ENCODE results near the gene PPFIA3. TPM values are rescaled to one million over a fixed set of nuclear protein-coding genes. Genes with fewer than 3 reads are reported as not detected.

The PPFIA3 gene
- total and polyA plus RNA-seq, 2 of the 8 experiments (the other 6 are each of a cell fraction or from before 2014, with no cell fraction given), result 15.9 to 25.3 TPM

DNA sequence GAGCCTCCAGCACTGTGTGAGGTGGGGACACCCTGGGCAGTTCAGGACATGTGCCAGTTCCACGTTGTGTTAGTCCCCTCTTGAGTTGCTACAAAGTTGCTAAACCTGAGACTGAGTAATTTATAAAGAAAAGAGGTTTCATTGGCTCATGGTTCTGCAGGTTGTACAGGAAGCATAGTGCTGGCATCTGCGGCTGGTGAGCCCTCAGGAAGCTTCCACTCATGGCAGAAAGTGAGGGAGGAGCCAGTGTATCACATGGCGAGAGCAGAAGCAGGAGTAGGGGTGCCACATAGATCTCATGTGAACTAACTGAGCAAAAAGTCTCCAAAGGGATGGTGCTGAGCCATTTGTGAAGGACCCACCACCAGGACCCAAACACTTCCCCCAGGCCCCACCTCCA lies 71.4 kb downstream of the PPFIA3 start (continued):
- TF ChIP-seq CBX5 (IDR thresholded peaks at IDR 0.05; ENCODE audit: low read depth, low read length) (no peak), POLR2A (IDR thresholded peaks at IDR 0.05; ENCODE audit: control extremely low read depth in 1 of 2, low read depth in 2 of 2, low read length in 2 of 2) (no peak), NANOG (IDR thresholded peaks at IDR 0.05; ENCODE audit: insufficient read depth, low read depth, low read length, poor library complexity, severe bottlenecking) (no peak), POU5F1 (IDR thresholded peaks at IDR 0.05; ENCODE audit: low read depth, low read length) (no peak), JUN (IDR thresholded peaks at IDR 0.05; ENCODE audit: low read depth, low read length) (no peak)
- TF ChIP-seq, protein P1, sequence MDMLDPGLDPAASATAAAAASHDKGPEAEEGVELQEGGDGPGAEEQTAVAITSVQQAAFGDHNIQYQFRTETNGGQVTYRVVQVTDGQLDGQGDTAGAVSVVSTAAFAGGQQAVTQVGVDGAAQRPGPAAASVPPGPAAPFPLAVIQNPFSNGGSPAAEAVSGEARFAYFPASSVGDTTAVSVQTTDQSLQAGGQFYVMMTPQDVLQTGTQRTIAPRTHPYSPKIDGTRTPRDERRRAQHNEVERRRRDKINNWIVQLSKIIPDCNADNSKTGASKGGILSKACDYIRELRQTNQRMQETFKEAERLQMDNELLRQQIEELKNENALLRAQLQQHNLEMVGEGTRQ (IDR thresholded peaks at IDR 0.05; ENCODE audit: low read length), result no peak

Data from H1 (cell line).